ENCODE results near the gene IBTK.
"Not testable (repeated sequence)": the region's sequence is repeated elsewhere in the genome, so short reads cannot be mapped to it uniquely, and the experiment has no call there.

IBTK gene, protein sequence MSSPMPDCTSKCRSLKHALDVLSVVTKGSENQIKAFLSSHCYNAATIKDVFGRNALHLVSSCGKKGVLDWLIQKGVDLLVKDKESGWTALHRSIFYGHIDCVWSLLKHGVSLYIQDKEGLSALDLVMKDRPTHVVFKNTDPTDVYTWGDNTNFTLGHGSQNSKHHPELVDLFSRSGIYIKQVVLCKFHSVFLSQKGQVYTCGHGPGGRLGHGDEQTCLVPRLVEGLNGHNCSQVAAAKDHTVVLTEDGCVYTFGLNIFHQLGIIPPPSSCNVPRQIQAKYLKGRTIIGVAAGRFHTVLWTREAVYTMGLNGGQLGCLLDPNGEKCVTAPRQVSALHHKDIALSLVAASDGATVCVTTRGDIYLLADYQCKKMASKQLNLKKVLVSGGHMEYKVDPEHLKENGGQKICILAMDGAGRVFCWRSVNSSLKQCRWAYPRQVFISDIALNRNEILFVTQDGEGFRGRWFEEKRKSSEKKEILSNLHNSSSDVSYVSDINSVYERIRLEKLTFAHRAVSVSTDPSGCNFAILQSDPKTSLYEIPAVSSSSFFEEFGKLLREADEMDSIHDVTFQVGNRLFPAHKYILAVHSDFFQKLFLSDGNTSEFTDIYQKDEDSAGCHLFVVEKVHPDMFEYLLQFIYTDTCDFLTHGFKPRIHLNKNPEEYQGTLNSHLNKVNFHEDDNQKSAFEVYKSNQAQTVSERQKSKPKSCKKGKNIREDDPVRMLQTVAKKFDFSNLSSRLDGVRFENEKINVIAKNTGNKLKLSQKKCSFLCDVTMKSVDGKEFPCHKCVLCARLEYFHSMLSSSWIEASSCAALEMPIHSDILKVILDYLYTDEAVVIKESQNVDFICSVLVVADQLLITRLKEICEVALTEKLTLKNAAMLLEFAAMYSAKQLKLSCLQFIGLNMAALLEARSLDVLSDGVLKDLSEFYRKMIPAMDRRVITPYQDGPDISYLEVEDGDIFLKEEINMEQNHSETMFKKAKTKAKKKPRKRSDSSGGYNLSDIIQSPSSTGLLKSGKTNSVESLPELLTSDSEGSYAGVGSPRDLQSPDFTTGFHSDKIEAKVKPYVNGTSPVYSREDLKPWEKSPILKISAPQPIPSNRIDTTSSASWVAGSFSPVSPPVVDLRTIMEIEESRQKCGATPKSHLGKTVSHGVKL (N-terminal part only)

DNA sequence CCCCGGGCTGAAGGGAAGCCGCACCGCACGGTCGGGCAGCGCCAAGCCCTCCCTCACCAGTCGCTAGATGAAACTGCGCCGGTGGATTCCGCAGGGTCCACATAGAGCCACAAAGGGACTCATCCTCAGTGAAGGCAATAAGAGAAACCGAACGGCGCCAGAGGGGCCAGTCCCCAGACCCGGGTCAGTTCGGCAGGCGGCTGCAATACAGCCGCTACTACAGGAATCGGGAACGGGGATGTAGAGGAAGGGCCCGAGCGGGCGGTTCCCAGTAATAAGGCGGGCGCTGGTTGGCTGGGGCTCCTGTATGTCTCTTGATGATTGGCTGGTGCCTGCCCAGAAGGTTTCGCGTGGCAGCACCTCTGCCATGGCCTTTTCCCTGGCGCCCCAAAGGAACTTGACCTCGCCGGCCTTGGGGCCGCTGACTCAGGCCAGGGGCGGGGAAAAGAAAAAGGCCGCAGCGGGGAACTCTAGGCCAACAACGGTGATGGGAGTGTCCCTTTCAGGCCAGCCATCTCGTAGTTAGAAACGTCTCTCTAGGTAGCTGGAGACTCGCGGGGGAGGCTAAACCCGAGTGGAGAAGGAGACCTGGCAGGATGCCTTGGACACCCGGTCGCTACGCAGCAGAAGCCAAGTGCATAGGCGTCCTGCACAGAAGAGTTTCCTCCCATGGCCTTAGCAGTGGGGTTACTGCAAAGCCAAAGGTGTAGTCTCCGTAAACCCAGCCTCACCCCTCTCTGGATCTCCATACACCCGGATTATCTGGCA, at the start of gene IBTK:
TSS of gene IBTK (minus strand) at position 240 of the 768 bp plus-strand sequence. CDS start 7,258 bp downstream, outside the sequence.
- peak; percentile 99 for DNase-seq

DNA sequence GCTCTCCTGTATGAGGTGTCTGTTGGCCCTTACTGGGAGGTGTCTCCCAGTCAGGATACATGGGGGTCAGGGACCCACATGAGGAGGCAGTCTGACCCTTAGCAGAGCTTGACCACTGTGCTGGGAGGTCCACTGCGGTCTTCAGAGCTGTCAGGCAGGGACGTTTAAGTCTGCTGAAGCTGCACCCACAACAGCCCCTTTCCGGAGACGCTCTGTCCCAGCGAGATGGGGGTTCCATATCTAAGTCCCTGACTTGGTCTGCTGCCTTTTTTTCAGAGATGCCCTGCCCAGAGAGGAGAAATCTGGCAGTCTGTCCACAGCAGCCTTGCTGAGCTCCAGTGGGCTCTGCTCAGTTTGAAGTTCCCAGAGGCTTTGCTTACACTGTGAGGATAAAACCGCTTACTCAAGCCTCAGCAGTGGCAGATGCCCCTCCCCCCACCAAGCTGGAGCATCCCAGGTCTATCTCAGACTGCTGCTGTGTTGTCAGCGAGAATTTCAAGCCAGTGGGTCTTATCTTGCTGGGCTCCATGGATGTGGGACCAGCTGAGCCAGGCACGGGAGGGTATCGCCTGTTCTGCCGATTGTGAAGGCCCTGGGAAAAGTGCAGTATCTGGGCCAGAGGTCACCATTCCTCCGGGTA, 36.3 kb upstream of the IBTK start:
- DNase-seq: peak; percentile 8

DNA sequence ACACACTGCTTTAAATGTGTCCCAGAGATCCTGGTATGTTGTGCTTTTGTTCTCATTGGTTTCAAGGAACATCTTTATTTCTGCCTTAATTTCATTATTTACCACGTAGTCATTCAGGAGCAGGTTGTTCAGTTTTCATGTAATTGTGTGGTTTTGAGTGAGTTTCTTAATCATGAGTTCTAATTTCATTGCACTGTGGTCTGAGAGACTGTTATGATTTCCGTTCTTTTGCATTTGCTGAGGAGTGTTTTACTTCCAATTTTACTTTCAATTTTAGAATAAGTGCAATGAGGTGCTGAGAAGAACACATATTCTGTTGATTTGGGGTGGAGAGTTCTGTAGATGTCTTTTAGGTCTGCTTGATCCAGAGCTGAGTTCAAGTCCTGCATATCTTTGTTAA, 34.0 kb upstream of the IBTK start:
- DNase-seq: not testable (repeated sequence)

DNA sequence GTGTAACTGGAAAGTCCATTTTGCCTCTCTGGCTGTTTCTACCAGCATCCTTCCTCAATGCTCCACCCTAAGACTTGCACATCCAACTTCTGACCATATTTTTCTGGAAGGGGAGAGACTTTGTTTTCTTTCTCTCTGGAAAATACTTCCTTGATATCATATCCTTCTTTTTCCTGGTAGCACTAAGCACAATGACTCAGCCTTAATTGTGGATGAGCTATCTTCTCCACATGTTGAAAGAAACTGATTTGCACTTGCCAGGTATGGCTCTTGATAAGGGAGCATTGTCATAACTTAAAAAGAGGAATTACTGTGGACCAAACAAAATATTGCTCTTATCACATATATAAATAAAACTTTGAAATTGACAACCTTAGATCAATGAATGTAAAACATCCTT, 30.1 kb upstream of the IBTK start:
- DNase-seq: no peak

DNA sequence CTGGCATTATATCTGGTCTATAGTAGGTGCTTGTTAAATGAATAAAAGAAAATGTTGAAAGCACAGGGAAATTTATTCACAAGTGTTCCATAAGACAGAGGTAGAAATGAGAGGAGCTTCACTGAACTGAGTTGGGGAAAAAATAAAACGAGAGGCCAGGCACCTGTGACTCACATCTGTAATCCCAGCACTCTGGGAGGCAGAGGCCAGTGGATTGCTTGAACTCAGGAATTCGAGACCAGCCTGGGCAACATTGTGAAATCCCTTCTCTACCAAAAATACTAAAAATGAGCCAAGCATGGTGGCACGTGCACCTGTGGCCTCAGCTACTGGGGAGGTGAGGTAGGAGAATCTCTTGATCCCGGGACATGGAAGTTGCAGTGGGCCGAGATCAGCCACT, 28.1 kb upstream of the IBTK start:
- no peak for DNase-seq

DNA sequence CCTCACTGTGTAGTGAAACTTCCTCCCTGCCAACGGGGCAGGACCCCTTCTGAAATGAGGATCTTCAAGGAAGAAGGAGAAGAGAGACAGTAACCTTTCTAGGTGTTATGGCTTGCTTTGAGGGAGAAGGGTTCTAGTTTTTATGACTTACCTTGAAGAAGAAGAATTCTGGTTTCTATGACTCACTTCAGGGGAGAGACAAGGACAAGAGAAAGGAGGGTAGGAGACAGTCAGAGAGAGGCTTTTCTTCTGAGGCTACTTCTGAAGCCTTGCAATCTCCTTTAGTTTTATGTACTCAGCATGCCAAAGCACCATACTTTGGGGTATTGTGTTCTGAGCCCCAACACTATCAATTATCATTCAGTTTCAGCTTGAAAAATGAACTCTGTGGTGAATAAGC, 25.8 kb upstream of the IBTK start:
- DNase-seq: no peak

DNA sequence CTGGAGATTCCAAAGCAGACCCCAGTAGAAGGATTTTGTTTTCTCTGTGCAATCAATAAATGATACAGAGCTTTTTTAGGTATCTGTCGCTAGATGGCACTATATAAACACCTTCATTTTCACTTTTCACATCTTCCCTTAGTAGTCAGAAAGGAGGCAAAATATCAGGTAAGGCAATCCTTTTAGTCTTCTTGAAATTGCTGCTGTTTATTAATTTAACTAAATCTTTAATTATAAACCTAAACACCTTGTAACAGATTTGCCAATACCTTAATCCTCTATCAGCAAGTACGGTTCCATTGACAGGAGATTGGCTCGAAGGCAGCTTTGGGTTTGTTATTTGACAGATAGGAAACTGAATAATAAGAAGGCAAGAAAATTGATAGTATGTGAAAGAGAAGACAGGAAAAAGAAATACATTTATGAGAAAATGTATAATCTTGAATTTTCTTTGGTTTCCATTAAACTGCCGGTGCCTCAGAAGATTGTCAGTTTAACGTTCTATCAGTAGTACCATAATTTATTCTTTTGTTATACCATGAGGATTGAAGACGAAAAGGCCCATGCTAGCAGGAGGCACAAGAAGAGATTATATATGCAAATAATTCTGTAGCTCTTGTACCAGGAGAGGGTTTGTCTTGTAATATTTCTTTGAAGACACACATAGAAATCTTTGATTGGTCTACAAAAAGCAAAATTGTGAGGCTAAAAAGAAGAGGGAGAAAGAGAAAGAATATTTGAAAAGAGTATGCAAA, 23.5 kb upstream of the IBTK start:
- peak; percentile 67 for DNase-seq

DNA sequence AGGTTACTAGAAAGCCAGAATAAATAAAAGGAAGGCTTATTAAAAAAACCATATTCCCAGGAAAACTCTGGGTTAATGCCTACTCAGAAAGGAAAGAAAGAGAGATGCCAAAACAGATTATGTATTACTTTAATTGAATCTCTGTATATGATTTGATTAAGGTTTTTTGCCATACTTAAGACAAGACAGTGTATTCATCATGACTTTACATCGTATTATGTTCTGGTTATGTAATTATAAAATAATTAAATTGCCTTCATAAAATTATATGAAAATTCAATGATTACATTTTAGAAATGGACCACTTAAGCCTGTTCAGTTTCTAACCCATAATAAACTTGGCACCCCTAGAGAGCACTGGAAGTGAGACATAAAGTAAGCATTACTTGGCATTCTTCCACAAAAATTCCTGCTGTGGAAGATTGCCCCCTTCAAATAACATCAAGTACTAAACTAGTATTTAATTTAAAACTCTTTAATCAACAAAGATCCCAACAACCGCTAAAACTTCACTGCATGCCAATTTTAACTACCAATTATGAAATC, 20.8 kb upstream of the IBTK start:
- no peak for DNase-seq

DNA sequence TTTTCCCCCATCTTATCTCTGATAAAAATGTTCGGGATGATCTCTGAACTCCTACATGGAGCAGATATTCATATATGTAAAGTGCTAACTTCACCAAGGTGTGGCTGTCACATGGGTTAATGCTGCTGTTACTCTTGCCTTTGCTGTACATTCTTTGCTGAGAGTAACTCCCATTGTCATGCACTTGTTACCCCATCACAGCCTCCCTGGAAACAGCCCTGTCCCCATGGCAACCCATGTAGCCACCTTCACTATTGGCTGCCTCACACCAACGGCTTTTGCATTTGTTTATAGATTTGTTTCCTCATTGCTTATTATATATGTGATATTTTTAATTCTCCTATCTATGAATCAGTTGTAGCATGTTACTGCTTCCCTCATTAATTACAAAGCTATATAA, 17.3 kb upstream of the IBTK start:
- DNase-seq: no peak

DNA sequence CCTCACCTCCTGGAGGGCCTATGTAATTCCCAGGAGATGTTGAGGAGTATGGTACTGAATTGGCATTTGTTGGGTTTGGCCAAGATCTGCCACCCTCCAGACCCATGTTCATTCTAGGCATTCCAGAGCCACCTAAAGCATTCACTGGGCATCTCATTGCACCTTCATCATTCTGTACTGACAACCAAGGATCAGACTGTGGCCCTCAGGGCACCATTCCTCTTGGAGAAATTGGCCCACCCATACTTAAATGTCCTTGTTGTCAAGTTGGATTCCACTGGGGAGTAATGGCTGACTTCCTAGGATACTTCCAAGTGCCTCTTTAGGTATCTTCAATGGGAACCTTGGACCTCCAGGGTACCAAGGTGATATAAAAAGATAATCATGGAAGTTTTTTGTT, 16.8 kb upstream of the IBTK start:
- no peak for DNase-seq

DNA sequence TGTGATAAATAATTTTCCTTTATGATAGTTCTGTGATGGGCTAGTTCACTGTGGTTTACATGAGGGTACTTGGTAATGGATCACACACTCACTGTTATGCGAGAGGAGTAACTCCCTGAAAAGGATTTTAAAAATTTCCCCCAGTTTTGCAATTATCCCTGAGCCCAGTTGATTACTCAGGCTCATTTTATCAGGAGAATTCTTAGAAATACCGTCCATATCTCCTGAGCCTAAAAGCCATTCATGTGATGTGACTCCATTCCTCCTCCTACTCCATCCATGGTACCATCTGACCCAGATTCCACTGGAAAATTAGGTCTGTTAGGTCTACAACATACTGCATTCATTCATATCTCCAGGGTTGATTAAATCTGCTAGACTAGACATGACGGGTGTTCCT, 16.4 kb upstream of the IBTK start:
- no peak for DNase-seq

DNA sequence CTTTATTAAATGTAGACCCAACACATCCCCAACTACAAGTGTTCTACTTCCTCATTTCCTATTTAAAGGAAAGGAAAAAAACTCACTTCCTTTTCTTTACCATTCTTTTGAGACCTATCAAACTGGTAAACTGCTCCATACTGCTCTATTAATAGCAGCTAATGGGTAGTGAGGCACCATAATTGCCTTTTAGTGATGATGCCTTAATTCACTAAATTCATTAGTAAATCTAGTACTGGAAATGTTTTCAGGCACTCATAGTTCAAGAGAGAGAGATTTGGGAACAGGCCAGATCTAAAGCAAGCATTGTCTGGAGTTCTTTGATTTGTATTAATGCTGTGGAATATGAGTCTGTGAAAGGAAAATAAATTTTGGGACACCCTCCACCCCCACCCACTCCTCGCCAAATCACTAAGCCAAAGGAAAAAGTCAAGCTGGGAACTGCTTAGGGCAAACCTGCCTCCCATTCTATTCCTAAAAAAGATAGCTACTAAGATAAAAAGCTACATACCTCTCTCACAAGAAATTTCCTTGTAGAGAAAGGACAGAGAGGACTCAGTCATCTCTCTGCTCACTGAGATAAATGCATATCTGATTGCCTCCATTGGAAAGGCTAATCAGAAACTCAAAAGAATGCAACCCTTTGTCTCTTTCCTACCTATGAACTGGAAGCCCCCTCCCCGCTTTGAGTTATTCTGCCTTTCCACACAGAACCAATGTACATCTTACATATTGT, 13.6 kb upstream of the IBTK start:
- DNase-seq: no peak

DNA sequence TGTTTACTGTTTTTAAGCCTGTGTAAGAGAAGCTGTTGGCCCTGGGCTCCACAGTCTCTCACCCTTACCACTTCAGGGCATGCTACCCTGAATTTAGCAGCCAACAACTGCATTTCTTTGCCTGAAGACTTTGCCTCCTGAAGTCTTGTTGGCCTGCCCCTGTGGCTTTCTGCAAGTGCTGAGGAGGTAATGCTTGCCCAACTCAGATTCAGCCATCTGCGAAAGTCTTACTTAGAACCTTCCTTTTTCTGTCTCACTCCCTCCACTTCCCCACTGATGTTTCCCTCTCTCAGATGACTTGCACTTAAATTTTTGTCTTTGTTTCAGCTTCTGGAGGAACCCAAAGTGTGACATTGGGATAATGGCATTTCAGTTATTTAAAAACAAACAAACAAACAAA, 11.8 kb upstream of the IBTK start:
- DNase-seq: no peak

DNA sequence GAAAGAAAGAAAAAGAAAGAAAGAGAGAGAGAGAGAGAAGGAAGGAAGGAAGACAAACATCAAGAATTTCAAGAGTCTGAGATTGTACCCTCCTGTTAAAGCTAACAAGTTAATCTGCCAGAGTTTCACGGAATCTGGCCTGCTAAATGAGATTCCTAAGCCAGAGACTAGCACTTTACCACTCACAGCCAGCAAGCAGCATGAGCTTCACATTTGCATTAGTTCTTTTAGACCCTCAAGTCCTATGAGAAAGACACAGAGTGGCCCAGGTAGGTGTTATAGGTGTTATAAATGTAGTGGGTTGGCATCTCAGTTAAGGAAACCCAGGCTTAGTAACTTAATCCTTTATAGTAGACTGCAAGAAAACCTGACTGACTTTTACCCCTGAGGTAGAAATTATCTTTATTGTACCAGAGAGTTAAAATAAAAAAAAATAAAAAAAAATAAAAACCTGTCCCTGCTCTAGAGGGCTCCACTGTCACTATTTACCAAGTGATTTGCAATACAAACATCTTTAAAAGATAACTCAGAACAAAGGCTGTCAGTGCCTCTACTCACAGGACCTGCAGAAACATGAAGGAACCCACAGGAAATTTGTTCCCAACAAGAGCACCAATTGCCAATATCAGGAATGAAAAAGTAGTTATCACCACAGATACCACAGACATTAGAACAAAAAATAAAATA, 9.7 kb upstream of the IBTK start:
- no peak for DNase-seq

DNA sequence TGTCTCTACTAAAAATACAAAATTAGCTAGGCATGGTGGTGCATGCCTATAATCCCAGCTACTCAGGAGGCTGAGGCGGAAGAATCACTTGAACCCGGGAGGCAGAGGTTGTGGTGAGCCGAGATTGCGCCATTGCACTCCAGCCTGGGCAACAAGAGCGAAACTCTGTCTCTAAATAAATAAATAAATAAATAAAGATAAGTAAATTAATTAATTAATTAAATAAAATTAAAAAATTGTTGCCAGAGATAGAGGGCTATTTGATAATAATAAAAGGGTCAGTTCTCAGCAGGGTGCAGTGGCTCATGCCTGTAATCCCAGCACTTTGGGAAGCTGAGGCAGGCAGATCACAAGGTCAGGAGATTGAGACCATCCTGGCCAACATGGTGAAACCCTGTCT, 7.2 kb upstream of the IBTK start:
- DNase-seq: not testable (repeated sequence)

DNA sequence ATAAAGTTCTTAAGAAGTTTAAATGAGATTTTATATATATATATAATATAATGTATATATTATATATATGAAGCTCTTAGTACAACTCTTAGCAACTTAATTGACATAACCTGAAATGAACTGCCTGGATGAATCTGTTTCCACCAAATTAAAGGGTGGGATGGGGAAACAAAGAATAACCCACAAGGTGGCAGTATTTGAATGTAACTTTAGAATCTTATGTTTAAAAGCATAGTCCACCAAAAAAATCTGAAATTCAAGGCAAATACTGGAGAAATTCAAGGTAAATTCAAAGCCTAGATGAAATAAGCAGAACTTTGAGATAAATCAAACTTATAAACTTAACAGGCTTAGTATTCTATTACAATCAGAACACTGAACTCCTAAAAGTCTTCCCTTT, 4.4 kb upstream of the IBTK start:
- DNase-seq: peak; percentile 70

DNA sequence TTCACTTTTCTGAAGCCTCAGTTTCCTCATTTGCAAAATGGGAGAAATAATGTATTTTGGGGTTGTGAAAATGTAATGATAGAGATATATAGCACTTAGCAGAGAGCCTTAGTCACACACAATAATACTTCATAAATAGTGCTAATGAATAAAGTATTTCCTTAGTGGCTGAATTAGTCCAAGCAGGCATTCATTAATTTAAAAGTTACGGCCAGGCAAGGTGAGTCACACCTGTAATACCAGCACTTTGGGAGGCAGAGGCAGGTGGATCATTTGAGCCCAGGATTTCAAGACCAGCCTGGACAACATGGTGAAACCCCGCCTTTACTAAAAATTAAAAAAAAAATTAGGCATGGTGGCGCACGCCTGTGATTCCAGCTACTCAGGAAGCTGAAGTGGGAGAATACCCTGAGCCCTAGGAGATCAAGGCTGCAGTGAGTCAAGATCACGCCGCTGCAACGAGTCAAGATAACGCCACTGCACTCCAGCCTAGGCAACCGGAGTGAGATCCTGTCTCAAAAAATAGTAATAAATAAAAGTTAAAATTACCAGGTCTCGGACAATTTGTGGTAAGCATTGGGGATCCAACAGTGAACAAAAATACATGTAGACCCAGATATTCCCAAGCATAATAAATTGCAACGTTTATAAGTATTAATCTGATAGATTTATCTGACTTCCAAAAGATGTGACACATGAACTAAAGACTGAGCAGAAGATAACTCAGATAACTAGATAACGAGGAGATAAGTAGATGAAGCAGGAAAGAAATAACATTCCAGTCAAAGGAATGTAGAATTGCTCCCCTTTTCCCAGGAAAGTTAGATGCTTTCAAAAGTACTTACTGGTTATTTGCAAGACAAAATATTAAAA, 2.1 kb upstream of the IBTK start:
- no peak for DNase-seq

DNA sequence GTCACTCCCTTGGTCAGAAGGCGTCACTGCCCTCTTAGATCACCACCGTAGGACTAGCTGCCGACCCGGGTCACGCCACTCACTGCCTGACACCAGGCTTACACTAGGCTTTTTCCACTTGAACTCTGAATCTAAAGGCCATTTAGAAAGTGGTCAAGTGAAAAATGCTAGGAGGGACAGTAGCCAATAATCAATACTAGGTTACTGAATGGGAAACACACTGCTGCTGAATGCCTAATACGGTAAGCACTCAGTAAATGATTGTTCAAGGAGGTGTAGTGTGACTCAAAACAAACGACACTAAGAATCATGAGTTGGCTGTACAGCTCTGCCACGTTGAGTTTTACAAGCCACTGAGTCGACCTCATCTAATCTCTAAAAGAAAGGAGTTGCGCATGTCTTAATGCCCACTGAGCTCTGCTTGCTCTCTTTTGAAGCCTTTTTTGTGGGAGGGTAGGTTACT, 760 bp upstream of the IBTK start:
- no peak for DNase-seq
